H9 (cell line): ENCODE results near the gene BPIFB1. TPM values are rescaled to one million over a fixed set of nuclear protein-coding genes. Genes with fewer than 3 reads are reported as not detected.

Experiments
- DNase-seq: peaks from one replicate; pipeline ENCODE4 v3.0.0-alpha.2; 2017
- H2AFZ ChIP-seq: one replicate; pipeline ENCODE4 v1.6.1; 2013; ENCODE audit warnings: mild to moderate bottlenecking, low read length, control low read depth, moderate library complexity
- H2AK5ac ChIP-seq: 2 replicates; pipeline ENCODE4 v1.6.1; 2013; ENCODE audit warnings: low read length, control low read depth, mixed read lengths; ENCODE audit not compliant: insufficient read length
- H2BK120ac ChIP-seq: one replicate; pipeline ENCODE4 v1.6.1; 2013; ENCODE audit warnings: low read depth, mild to moderate bottlenecking, low read length, control low read depth, inconsistent platforms; ENCODE audit not compliant: poor library complexity, severe bottlenecking
- H2BK12ac ChIP-seq: 2 replicates; pipeline ENCODE4 v1.6.1; 2013; ENCODE audit warnings: low read length, control low read depth, mixed read lengths, low read depth; ENCODE audit not compliant: insufficient read length
- H2BK15ac ChIP-seq: 2 replicates; pipeline ENCODE4 v1.6.1; 2013; ENCODE audit warnings: low read depth, low read length, control low read depth
- H2BK20ac ChIP-seq: one replicate; pipeline ENCODE4 v1.6.1; 2013; ENCODE audit warnings: low read depth, mild to moderate bottlenecking, low read length, control low read depth, inconsistent platforms; ENCODE audit not compliant: poor library complexity, severe bottlenecking
- H2BK5ac ChIP-seq: 2 replicates; pipeline ENCODE4 v1.6.1; 2013; ENCODE audit warnings: low read length, control low read depth, mixed read lengths; ENCODE audit not compliant: insufficient read length
- H3K14ac ChIP-seq: 2 replicates; pipeline ENCODE4 v1.6.1; 2013; ENCODE audit warnings: low read length, control low read depth; ENCODE audit not compliant: insufficient read depth
- H3K18ac ChIP-seq: 2 replicates; pipeline ENCODE4 v1.6.1; 2013; ENCODE audit warnings: low read depth, mild to moderate bottlenecking, mixed read lengths, low read length, control low read depth; ENCODE audit not compliant: insufficient read length
- H3K23ac ChIP-seq: 2 replicates; pipeline ENCODE4 v1.6.1; 2013; ENCODE audit warnings: low read length, control low read depth, mixed read lengths, low read depth; ENCODE audit not compliant: insufficient read length
- H3K23me2 ChIP-seq: 2 replicates; pipeline ENCODE4 v1.6.1; 2013; ENCODE audit warnings: low read depth, mild to moderate bottlenecking, mixed read lengths, low read length, control low read depth; ENCODE audit not compliant: insufficient read length, poor library complexity, severe bottlenecking
- H3K27ac ChIP-seq: 2 replicates; pipeline ENCODE4 v1.5.1; 2013; ENCODE audit warnings: low read length, control low read depth, mixed read lengths, low read depth; ENCODE audit not compliant: insufficient read length
- H3K27me3 ChIP-seq: 2 replicates; pipeline ENCODE4 v1.6.1; 2013; ENCODE audit warnings: low read length, control low read depth, inconsistent platforms; ENCODE audit not compliant: insufficient read depth
- H3K4ac ChIP-seq: 2 replicates; pipeline ENCODE4 v1.6.1; 2013; ENCODE audit warnings: low read depth, mild to moderate bottlenecking, control low read depth, inconsistent platforms, low read length, moderate library complexity
- H3K4me1 ChIP-seq: 2 replicates; pipeline ENCODE4 v1.6.1; 2013; ENCODE audit warnings: low read length, control low read depth, inconsistent platforms; ENCODE audit not compliant: insufficient read depth
- H3K4me2 ChIP-seq: 2 replicates; pipeline ENCODE4 v1.6.1; 2013; ENCODE audit warnings: low read length, control low read depth, mixed read lengths; ENCODE audit not compliant: insufficient read length, insufficient read depth
- H3K56ac ChIP-seq: 2 replicates; pipeline ENCODE4 v1.6.1; 2013; ENCODE audit warnings: low read depth, mild to moderate bottlenecking, mixed read lengths, low read length, control low read depth; ENCODE audit not compliant: insufficient read length
- H3K79me1 ChIP-seq: 2 replicates; pipeline ENCODE4 v1.6.1; 2013; ENCODE audit warnings: low read depth, mild to moderate bottlenecking, moderate library complexity, low read length, control low read depth, inconsistent platforms; ENCODE audit not compliant: insufficient read depth, poor library complexity, severe bottlenecking
- H3K79me2 ChIP-seq: 2 replicates; pipeline ENCODE4 v1.6.1; 2013; ENCODE audit warnings: low read length, control low read depth, inconsistent platforms; ENCODE audit not compliant: insufficient read depth
- H3K9ac ChIP-seq: 2 replicates; pipeline ENCODE4 v1.6.1; 2013; ENCODE audit warnings: low read length, control low read depth, mixed read lengths; ENCODE audit not compliant: insufficient read length; ENCODE audit errors: extremely low read depth
- H3K9me3 ChIP-seq: one replicate; pipeline ENCODE4 v1.6.1; 2013; ENCODE audit warnings: low read depth, low read length, inconsistent platforms; ENCODE audit not compliant: control insufficient read depth
- H3T11ph ChIP-seq: one replicate; pipeline ENCODE4 v1.6.1; 2013; ENCODE audit warnings: mild to moderate bottlenecking, low read length, control low read depth, inconsistent platforms
- H4K20me1 ChIP-seq: one replicate; pipeline ENCODE4 v1.6.1; 2013; ENCODE audit not compliant: control insufficient read depth, insufficient read length, insufficient read depth
- H4K5ac ChIP-seq: 2 replicates; pipeline ENCODE4 v1.6.1; 2013; ENCODE audit warnings: low read depth, mild to moderate bottlenecking, mixed read lengths, low read length, control low read depth; ENCODE audit not compliant: insufficient read length
- H4K8ac ChIP-seq: replicated peaks from 2 replicates; pipeline ENCODE4 v1.6.1; 2013; ENCODE audit warnings: low read length, control low read depth, mixed read lengths, low read depth; ENCODE audit not compliant: insufficient read length
- H4K91ac ChIP-seq: 2 replicates; pipeline ENCODE4 v1.6.1; 2013; ENCODE audit warnings: low read depth, mild to moderate bottlenecking, moderate library complexity, mixed read lengths, low read length, control low read depth; ENCODE audit not compliant: insufficient read length
- H3K27ac Mint-ChIP-seq, 3 experiments: 2 replicates in 2 of 3; 3 replicates in 1 of 3; pipeline ENCODE4 v1.8.0; 2020 to 2021; ENCODE audit warnings: mixed read lengths in 3 of 3, mild to moderate bottlenecking in 1 of 3, moderate library complexity in 1 of 3
- H3K27me3 Mint-ChIP-seq: 2 replicates; pipeline ENCODE4 v1.8.0; 2021; ENCODE audit warnings: low read depth, mild to moderate bottlenecking, moderate library complexity, mixed read lengths
- H3K36me3 Mint-ChIP-seq, 3 experiments: 2 replicates in 2 of 3; 3 replicates in 1 of 3; pipeline ENCODE4 v1.8.0; 2020 to 2021; ENCODE audit warnings: low read depth in 3 of 3, mixed read lengths in 3 of 3; ENCODE audit not compliant: insufficient read depth in 1 of 3
- H3K4me1 Mint-ChIP-seq, 2 experiments: 2 replicates each; pipeline ENCODE4 v1.8.0; 2020; ENCODE audit warnings: mixed read lengths in 2 of 2
- H3K4me3 Mint-ChIP-seq, 2 experiments: 2 replicates in 1 of 2; 3 replicates in 1 of 2; pipeline ENCODE4 v1.8.0; 2020 to 2021; ENCODE audit warnings: mild to moderate bottlenecking in 2 of 2, mixed read lengths in 2 of 2, moderate library complexity in 1 of 2
- H3K9me3 Mint-ChIP-seq, 2 experiments: 2 replicates in 1 of 2; 3 replicates in 1 of 2; pipeline ENCODE4 v1.8.0; 2020; ENCODE audit warnings: mild to moderate bottlenecking in 2 of 2, mixed read lengths in 2 of 2, moderate library complexity in 1 of 2
- CTCF ChIP-seq: fragments of 200-600 bp; sonication (generic); conservative IDR thresholded peaks from 3 replicates; pipeline ENCODE4 v1.8.0; 2021; ENCODE audit warnings: antibody characterized with exemption, mild to moderate bottlenecking
- WGBS: extraction: QIAGEN DNeasy Blood & Tissue Kit; methylation state at CpG from one replicate; pipeline ENCODE4 v1.1.7; 2013; ENCODE audit warnings: missing lambda C conversion rate, low lambda C conversion rate, mixed read lengths; ENCODE audit not compliant: insufficient read length; ENCODE audit errors: extremely low coverage; 5-methylcytosine and 5-hydroxymethylcytosine counted together
- total RNA-seq: library from RNA; stranded (reverse); gene quantifications from 2 replicates; pipeline ENCODE4 v1.2.1, GENCODE V29; 2021

Gene BPIFB1
- total RNA-seq, 1 experiment from 2014 or later, result not detected

- no peaks in the 10 kb centered on the region for H3K23me2 ChIP-seq
- H3K9me3 ChIP-seq, result no peaks in the 10 kb centered on the region
- no peak overlapping the region for H3T11ph ChIP-seq
- H3K4me1 Mint-ChIP-seq, result peaks cover 0 to 2% of the 10 kb centered on the region in 2 experiments; a peak in 1 of 4 replicates
- H3K27ac ChIP-seq, result no peak overlapping the region
- H3K4me2 ChIP-seq, result no peak overlapping the region
- no peak overlapping the region for H2BK12ac ChIP-seq
- H3K79me2 ChIP-seq, result no peaks in the 10 kb centered on the region
- no peak overlapping the region for H2AK5ac ChIP-seq
- no peak overlapping the region for H3K9ac ChIP-seq
- no peak overlapping the region for H4K91ac ChIP-seq
- WGBS, result no CpG with 5 or more reads among the region's 6 CpGs
- DNase-seq, result no peak
- H3K14ac ChIP-seq, result no peak overlapping the region
- H3K9me3 Mint-ChIP-seq, result no peaks in the 10 kb centered on the region; a peak in 1 of 5 replicates
- H2BK20ac ChIP-seq, result no peak overlapping the region
- no peak for TF ChIP-seq CTCF
- H2BK15ac ChIP-seq, result no peak overlapping the region
- H4K5ac ChIP-seq, result no peak overlapping the region
- H3K27me3 ChIP-seq, result no peaks in the 10 kb centered on the region
- H3K4me1 ChIP-seq, result no peaks in the 10 kb centered on the region
- peaks cover 44% of the 10 kb centered on the region for H3K27me3 Mint-ChIP-seq
- no peak overlapping the region for H4K8ac ChIP-seq
- no peaks in the 10 kb centered on the region for H3K79me1 ChIP-seq
- no peak overlapping the region for H3K56ac ChIP-seq
- no peaks in the 10 kb centered on the region for H3K36me3 Mint-ChIP-seq
- no peaks in the 10 kb centered on the region for H4K20me1 ChIP-seq
- no peak overlapping the region for H2BK5ac ChIP-seq
- H3K18ac ChIP-seq, result no peak overlapping the region
- no peak overlapping the region for H3K4ac ChIP-seq
- no peak overlapping the region for H3K23ac ChIP-seq
- H3K4me3 Mint-ChIP-seq, result no peak overlapping the region
- no peak overlapping the region for H3K27ac Mint-ChIP-seq
- no peak overlapping the region for H2AFZ ChIP-seq
- no peak overlapping the region for H2BK120ac ChIP-seq
These were observed 45.0 kb upstream of the BPIFB1 start for GRCh38 chr20:33237989-33238388.
